NCI-H460 (cell line): ENCODE measurements around the gene CA14. TPM values are rescaled to one million over a fixed set of nuclear protein-coding genes. Genes with fewer than 3 reads are reported as not detected.
A peak's percentile ranks its signal among the peaks of the same experiment; 100 is the strongest.
"Not testable (repeated sequence)": the region's sequence is repeated elsewhere in the genome, so short reads cannot be mapped to it uniquely, and the experiment has no call there.

ENCODE experiments used
- DNase-seq: peaks from one replicate; pipeline ENCODE4 v3.0.0-alpha.2; 2016; ENCODE audit warnings: low read depth; ENCODE audit errors: extremely low read depth
- small RNA-seq, 2 experiments: library from RNA; depleted of rRNA; stranded (forward); fragments of <200 nt; gene quantifications; one replicate each; pipeline ENCODE3, GENCODE V24; 2014
- total RNA-seq: library from RNA; depleted of rRNA; stranded (reverse); fragments of >200 nt; shearing (Covaris generic); gene quantifications from 2 replicates; pipeline ENCODE4 v1.2.3, GENCODE V29; 2014; rRNA removed

CA14 gene
- total RNA-seq, 1 experiment from 2014 or later, result not detected

- DNase-seq, result no peak
These were observed 22.6 kb downstream of the CA14 start for GRCh38 chr1:150280138-150280707.

- DNase-seq, result peak; percentile 74
These were observed 23.7 kb downstream of the CA14 start for GRCh38 chr1:150281221-150281757.

- peak; percentile 82 for DNase-seq
These were observed 24.4 kb downstream of the CA14 start, which contains the start of gene CIART for GRCh38 chr1:150281758-150282557. Gene CIART, plus strand, starts transcription at chr1:150282554. Its CDS starts 714 bp downstream, at chr1:150283268.

GRCh38 chr1:150282558-150282958 is 25.0 kb downstream of the CA14 start:
- no peak for DNase-seq

GRCh38 chr1:150283260-150283659 is 25.7 kb downstream of the CA14 start:
- DNase-seq, result no peak

GRCh38 chr1:150288382-150288781 is 30.8 kb downstream of the CA14 start:
- DNase-seq, result no peak

GRCh38 chr1:150288822-150289221 is 31.2 kb downstream of the CA14 start:
- no peak for DNase-seq

GRCh38 chr1:150293433-150294253 is 36.1 kb downstream of the CA14 start, which contains the start of gene MRPS21:
Gene MRPS21, plus strand, starts transcription at chr1:150293861. Its CDS starts 506 bp downstream, at chr1:150294367.
- DNase-seq, result peak; percentile 92

- no peak for DNase-seq
These were observed 37.9 kb downstream of the CA14 start for GRCh38 chr1:150295476-150295875.

GRCh38 chr1:150299716-150300115 is 42.1 kb downstream of the CA14 start:
- no peak for DNase-seq

- DNase-seq, result no peak
These were observed 44.8 kb downstream of the CA14 start for GRCh38 chr1:150302338-150302737.

GRCh38 chr1:150302902-150303301 is 45.3 kb downstream of the CA14 start:
- DNase-seq, result no peak

GRCh38 chr1:150308585-150308984 is 51.0 kb downstream of the CA14 start:
- not testable (repeated sequence) for DNase-seq

GRCh38 chr1:150309758-150310508 is 52.4 kb downstream of the CA14 start:
- DNase-seq, result no peak

- no peak for DNase-seq
These were observed 54.2 kb downstream of the CA14 start for GRCh38 chr1:150311762-150312161.

Small RNA genes lying within 50 kb of the gene (small RNA-seq; reads per million reads assigned to genes)
- gene RN7SL480P, result 0 to 0.12 reads per million in 2 experiments
- gene RNU2-17P, result 0.70 to 5.8 reads per million in 2 experiments

Other genes starting within 250 kb of the CA14 start
- gene OTUD7B, start 247.0 kb upstream of the CA14 start, total RNA-seq, result 18.9 TPM in 2 replicates
- gene VPS45, start 190.0 kb upstream of the CA14 start, total RNA-seq, result 43.4 and 46.9 TPM in 2 replicates
- gene PLEKHO1, start 107.9 kb upstream of the CA14 start, total RNA-seq, result 6.7 and 10.1 TPM in 2 replicates
- gene ANP32E, start 21.7 kb upstream of the CA14 start, total RNA-seq, result 69.0 and 73.9 TPM in 2 replicates
- gene APH1A, start 11.2 kb downstream of the CA14 start, total RNA-seq, result 123 and 135 TPM in 2 replicates
- gene C1orf54, start 15.0 kb downstream of the CA14 start, total RNA-seq, result 3.6 TPM in 1 of 2 replicates, not detected in the other
- 1.1 and 1.4 TPM in 2 replicates for gene CIART, start 24.8 kb downstream of the CA14 start, total RNA-seq
- 102 and 112 TPM in 2 replicates for gene MRPS21, start 36.1 kb downstream of the CA14 start, total RNA-seq
- 76.5 and 89.8 TPM in 2 replicates for gene PRPF3, start 63.8 kb downstream of the CA14 start, total RNA-seq
- 21.8 and 23.0 TPM in 2 replicates for gene RPRD2, start 106.4 kb downstream of the CA14 start, total RNA-seq
- gene TARS2, start 229.6 kb downstream of the CA14 start, total RNA-seq, result 40.4 and 42.1 TPM in 2 replicates